ENCODE data around the gene XRN2.

XRN2 gene

DNA sequence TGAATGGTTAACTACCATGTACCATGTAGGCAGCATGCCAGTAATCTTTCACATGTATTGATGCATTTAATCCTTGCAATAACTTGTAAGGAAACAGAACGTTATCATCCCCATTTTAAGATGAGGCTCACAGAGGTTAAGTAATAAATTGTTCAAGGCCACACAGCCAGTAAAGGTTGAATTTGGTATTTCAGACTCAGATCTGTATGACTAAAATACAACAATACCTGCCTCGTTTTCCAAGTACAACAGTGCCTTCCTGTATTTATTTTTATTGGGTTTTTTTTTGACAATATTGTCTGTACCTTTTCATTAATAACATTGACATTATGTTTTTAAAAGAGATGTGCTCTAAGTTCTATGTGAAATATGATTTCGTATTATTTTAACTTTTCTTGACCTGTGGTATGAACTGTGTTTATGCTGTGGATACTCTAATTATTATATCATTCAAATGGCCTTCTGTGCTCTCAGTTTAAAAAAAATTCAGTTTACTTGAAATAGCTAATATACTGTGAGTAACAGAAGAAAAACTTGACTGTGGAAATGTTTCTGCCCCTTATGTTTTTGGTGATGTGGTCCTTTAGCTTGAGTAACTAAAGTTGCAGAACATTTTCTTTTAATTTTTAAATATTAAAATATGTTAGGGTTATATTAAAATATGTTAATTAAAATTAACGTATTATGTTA, 39.7 kb downstream of the XRN2 start:
- no peak for TF ChIP-seq NFIC (IDR thresholded peaks at IDR 0.05)
- TF ChIP-seq CEBPB (IDR thresholded peaks at IDR 0.05) = no peak

DNA sequence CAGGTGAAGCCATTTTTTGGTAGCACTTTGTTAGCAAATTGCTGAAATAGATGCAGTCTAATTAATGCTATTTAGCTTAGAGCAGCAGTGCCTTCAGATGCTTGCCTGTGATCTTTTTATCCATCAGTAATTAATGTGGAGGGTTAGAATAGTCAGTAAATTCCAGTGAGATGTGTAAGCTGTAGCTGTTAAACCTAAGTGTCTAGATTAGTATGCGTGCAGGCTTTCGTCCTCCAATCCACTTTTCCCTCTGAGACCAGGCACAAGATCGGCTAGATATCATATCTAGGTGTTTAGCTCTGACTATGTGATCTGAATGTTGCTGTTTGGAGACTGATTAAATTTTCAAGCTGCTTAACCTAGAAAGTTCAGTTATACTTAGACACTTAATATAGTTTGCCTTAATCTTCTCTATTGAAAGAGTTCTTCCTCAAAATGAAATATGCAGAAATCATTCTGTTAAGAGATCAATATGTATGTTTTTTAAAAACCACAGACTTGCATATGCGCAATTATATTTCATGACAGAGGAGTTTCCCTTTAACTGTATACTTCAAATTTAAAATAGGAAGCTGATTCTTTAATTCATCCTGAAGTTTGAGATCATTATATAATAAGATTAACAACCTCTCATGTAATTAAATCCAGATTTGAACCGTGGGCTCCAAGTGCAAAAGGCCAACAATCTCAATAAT, 41.2 kb downstream of the XRN2 start:
- no peak for TF ChIP-seq TAF1 (IDR thresholded peaks at IDR 0.05; ENCODE audit: low read depth)
- no peak for TF ChIP-seq YY1 (IDR thresholded peaks at IDR 0.05; ENCODE audit: low read depth)
- TF ChIP-seq, protein P1, sequence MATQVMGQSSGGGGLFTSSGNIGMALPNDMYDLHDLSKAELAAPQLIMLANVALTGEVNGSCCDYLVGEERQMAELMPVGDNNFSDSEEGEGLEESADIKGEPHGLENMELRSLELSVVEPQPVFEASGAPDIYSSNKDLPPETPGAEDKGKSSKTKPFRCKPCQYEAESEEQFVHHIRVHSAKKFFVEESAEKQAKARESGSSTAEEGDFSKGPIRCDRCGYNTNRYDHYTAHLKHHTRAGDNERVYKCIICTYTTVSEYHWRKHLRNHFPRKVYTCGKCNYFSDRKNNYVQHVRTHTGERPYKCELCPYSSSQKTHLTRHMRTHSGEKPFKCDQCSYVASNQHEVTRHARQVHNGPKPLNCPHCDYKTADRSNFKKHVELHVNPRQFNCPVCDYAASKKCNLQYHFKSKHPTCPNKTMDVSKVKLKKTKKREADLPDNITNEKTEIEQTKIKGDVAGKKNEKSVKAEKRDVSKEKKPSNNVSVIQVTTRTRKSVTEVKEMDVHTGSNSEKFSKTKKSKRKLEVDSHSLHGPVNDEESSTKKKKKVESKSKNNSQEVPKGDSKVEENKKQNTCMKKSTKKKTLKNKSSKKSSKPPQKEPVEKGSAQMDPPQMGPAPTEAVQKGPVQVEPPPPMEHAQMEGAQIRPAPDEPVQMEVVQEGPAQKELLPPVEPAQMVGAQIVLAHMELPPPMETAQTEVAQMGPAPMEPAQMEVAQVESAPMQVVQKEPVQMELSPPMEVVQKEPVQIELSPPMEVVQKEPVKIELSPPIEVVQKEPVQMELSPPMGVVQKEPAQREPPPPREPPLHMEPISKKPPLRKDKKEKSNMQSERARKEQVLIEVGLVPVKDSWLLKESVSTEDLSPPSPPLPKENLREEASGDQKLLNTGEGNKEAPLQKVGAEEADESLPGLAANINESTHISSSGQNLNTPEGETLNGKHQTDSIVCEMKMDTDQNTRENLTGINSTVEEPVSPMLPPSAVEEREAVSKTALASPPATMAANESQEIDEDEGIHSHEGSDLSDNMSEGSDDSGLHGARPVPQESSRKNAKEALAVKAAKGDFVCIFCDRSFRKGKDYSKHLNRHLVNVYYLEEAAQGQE (IDR thresholded peaks at IDR 0.05; ENCODE audit: low read depth) = no peak
- TF ChIP-seq TCF12 (IDR thresholded peaks at IDR 0.05; ENCODE audit: low read depth) = no peak
- no peak for TF ChIP-seq ZBTB7A (IDR thresholded peaks at IDR 0.05; ENCODE audit: low read depth)
- no peak for TF ChIP-seq CREB1 (IDR thresholded peaks at IDR 0.05; ENCODE audit: low read depth)
- TF ChIP-seq RAD21 (IDR thresholded peaks at IDR 0.05; ENCODE audit: low read depth) = no peak
- no peak for TF ChIP-seq FOXM1 (IDR thresholded peaks at IDR 0.05; ENCODE audit: borderline replicate concordance, low read depth)
- TF ChIP-seq CEBPB (IDR thresholded peaks at IDR 0.05) = no peak
- TF ChIP-seq EGR1 (IDR thresholded peaks at IDR 0.05) = no peak
- TF ChIP-seq, protein P2, sequence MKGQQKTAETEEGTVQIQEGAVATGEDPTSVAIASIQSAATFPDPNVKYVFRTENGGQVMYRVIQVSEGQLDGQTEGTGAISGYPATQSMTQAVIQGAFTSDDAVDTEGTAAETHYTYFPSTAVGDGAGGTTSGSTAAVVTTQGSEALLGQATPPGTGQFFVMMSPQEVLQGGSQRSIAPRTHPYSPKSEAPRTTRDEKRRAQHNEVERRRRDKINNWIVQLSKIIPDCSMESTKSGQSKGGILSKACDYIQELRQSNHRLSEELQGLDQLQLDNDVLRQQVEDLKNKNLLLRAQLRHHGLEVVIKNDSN (IDR thresholded peaks at IDR 0.05) = no peak
- no peak for TF ChIP-seq EP300 (IDR thresholded peaks at IDR 0.05; ENCODE audit: borderline replicate concordance)
- TF ChIP-seq, protein P3, sequence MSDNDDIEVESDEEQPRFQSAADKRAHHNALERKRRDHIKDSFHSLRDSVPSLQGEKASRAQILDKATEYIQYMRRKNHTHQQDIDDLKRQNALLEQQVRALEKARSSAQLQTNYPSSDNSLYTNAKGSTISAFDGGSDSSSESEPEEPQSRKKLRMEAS (IDR thresholded peaks at IDR 0.05) = no peak
- TF ChIP-seq TEAD4 (IDR thresholded peaks at IDR 0.05) = no peak
- no peak for TF ChIP-seq NFIC (IDR thresholded peaks at IDR 0.05)

DNA sequence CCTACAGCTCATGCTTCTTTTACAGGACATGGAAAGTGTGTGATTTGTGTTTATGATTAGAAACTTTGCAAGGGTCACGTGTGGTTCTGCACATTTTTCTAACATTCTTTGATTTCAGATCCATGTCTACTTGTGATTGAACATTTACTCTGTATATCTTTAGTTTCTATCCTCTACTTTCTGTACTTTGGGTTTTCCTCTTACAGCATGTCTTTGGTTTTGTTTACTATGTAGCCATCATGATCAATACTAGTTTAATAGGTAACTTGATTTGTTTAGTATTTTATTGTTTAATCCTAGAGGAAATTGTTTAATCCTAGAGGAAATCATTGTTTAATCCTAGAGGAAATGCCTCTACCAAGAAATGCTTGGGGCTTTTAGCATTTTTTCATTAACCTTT, 41.8 kb downstream of the XRN2 start:
- TF ChIP-seq TAF1 (IDR thresholded peaks at IDR 0.05; ENCODE audit: low read depth) = no peak
- TF ChIP-seq, protein P1 (IDR thresholded peaks at IDR 0.05; ENCODE audit: low read depth) = no peak
- TF ChIP-seq, protein P2 (IDR thresholded peaks at IDR 0.05) = no peak
- TF ChIP-seq TEAD4 (IDR thresholded peaks at IDR 0.05) = no peak

DNA sequence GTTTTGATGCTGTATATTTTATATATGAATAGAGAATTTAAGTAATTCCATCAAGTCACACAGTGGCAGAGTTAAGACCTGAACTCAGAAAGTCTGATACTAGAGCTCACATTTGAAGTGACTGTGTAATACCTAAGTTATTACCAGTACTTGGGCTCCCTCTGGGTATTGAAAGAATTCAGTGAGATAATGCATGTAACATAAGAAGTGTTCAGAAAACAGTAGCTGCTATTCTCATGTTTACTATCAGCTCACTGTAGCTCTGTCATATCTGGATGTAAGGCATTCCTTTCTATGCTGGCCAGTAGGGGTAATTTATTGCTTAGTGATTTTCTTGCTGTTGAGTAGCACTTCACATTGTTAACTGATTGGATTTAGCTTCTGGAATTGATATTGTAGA, 49.6 kb downstream of the XRN2 start:
- TF ChIP-seq, protein P1 (IDR thresholded peaks at IDR 0.05; ENCODE audit: low read depth) = no peak
- TF ChIP-seq EGR1 (IDR thresholded peaks at IDR 0.05) (no peak), YY1 (IDR thresholded peaks at IDR 0.05; ENCODE audit: low read depth) (no peak), FOXM1 (IDR thresholded peaks at IDR 0.05; ENCODE audit: borderline replicate concordance, low read depth) (no peak), TCF12 (IDR thresholded peaks at IDR 0.05; ENCODE audit: low read depth) (no peak), TAF1 (IDR thresholded peaks at IDR 0.05; ENCODE audit: low read depth) (no peak), NFIC (IDR thresholded peaks at IDR 0.05) (no peak), ZBTB7A (IDR thresholded peaks at IDR 0.05; ENCODE audit: low read depth) (no peak), TEAD4 (IDR thresholded peaks at IDR 0.05) (no peak), RAD21 (IDR thresholded peaks at IDR 0.05; ENCODE audit: low read depth) (no peak), CEBPB (IDR thresholded peaks at IDR 0.05) (no peak), CREB1 (IDR thresholded peaks at IDR 0.05; ENCODE audit: low read depth) (no peak)
- TF ChIP-seq, protein P3 (IDR thresholded peaks at IDR 0.05) = no peak
- TF ChIP-seq, protein P2 (IDR thresholded peaks at IDR 0.05) = no peak

All from Ishikawa (cell line).